ENCODE data around the gene GMPR2. TPM values are rescaled to one million over a fixed set of nuclear protein-coding genes. Genes with fewer than 3 reads are reported as not detected.

GMPR2 gene
- total and polyA plus RNA-seq, 2 of the 13 experiments (the other 11 are each of a cell fraction or from before 2014, with no cell fraction given) = 210 to 273 TPM

DNA sequence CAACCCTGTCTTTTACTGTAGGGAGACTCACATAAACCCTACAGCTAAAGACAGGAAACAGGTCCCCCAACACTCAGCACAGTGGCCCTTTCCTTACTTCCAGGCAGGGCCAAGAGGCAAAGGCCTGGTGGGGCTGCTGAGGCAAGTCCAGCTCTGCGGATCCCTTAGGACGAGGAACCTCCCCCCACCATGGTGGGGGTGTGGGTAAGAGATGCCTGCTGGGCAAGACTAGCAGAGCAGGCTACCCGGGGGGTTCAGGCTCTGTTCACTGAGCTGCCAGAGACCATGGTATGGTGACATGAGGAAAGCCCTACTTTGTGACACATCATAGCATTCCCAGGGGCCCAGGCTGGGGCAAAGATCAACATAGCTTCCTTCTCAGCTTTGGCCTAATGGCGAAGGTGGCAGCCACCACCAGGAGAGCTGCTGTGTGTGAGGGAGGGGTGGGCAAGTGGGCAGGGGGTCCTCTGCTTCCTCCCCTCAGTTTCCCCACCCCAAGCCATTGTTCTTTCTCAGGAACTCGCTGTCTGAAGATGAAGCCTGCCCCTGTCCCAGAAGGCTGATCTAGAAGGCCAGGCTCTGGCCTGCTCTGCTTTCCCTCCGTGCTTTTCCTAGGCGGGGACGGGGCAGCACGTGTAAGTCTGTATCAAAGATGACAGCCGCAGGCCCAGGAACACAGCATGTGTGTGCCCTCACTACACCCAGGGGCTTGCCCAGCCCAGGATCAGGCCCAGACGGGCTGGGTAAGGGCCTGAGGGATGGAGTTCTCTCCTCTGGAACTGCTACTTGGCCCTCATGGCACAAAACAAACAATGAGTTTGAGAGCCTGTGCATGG, 19.8 kb downstream of the GMPR2 start (continued):
- TF ChIP-seq SOX13 (IDR thresholded peaks at IDR 0.05) (no peak), SOX13 (CRISPR knock-in tag; conservative IDR thresholded peaks at IDR 0.05 in 1 of 2, IDR thresholded peaks at IDR 0.05 in 1 of 2) (peak; percentile 77 to 88; a peak in 3 of 4 replicates), NFKB2 (CRISPR knock-in tag; IDR thresholded peaks at IDR 0.05; ENCODE audit: borderline replicate concordance) (peak; percentile 84; the same call in 1 of the 2 replicates), CSRNP2 (CRISPR knock-in tag; conservative IDR thresholded peaks at IDR 0.05; ENCODE audit: low read depth) (no peak), FOXP4 (CRISPR knock-in tag; IDR thresholded peaks at IDR 0.05) (peak; percentile 67), MEF2D (CRISPR knock-in tag; IDR thresholded peaks at IDR 0.05) (peak; percentile 65; the same call in 1 of the 2 replicates), ZNF841 (CRISPR knock-in tag; IDR thresholded peaks at IDR 0.05; ENCODE audit: borderline replicate concordance) (no peak), HIVEP1 (CRISPR knock-in tag; IDR thresholded peaks at IDR 0.05) (peak; percentile 85), TIGD3 (CRISPR knock-in tag; IDR thresholded peaks at IDR 0.05; ENCODE audit: borderline replicate concordance) (0 out of 2 replicates have a peak, but pooled peaks have one; percentile 68), MLX (CRISPR knock-in tag; IDR thresholded peaks at IDR 0.05) (peak; percentile 50; the same call in 1 of the 2 replicates), CBFB (CRISPR knock-in tag; IDR thresholded peaks at IDR 0.05) (no peak), SNRNP70 (IDR thresholded peaks at IDR 0.05; ENCODE audit: low read depth, low read length) (no peak)
- TF ChIP-seq, protein P1, sequence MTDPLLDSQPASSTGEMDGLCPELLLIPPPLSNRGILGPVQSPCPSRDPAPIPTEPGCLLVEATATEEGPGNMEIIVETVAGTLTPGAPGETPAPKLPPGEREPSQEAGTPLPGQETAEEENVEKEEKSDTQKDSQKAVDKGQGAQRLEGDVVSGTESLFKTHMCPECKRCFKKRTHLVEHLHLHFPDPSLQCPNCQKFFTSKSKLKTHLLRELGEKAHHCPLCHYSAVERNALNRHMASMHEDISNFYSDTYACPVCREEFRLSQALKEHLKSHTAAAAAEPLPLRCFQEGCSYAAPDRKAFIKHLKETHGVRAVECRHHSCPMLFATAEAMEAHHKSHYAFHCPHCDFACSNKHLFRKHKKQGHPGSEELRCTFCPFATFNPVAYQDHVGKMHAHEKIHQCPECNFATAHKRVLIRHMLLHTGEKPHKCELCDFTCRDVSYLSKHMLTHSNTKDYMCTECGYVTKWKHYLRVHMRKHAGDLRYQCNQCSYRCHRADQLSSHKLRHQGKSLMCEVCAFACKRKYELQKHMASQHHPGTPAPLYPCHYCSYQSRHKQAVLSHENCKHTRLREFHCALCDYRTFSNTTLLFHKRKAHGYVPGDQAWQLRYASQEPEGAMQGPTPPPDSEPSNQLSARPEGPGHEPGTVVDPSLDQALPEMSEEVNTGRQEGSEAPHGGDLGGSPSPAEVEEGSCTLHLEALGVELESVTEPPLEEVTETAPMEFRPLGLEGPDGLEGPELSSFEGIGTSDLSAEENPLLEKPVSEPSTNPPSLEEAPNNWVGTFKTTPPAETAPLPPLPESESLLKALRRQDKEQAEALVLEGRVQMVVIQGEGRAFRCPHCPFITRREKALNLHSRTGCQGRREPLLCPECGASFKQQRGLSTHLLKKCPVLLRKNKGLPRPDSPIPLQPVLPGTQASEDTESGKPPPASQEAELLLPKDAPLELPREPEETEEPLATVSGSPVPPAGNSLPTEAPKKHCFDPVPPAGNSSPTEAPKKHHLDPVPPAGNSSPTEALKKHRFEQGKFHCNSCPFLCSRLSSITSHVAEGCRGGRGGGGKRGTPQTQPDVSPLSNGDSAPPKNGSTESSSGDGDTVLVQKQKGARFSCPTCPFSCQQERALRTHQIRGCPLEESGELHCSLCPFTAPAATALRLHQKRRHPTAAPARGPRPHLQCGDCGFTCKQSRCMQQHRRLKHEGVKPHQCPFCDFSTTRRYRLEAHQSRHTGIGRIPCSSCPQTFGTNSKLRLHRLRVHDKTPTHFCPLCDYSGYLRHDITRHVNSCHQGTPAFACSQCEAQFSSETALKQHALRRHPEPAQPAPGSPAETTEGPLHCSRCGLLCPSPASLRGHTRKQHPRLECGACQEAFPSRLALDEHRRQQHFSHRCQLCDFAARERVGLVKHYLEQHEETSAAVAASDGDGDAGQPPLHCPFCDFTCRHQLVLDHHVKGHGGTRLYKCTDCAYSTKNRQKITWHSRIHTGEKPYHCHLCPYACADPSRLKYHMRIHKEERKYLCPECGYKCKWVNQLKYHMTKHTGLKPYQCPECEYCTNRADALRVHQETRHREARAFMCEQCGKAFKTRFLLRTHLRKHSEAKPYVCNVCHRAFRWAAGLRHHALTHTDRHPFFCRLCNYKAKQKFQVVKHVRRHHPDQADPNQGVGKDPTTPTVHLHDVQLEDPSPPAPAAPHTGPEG (CRISPR knock-in tag; IDR thresholded peaks at IDR 0.05) = peak; percentile 31; the same call in 1 of the 2 replicates
- TF ChIP-seq, protein P2, sequence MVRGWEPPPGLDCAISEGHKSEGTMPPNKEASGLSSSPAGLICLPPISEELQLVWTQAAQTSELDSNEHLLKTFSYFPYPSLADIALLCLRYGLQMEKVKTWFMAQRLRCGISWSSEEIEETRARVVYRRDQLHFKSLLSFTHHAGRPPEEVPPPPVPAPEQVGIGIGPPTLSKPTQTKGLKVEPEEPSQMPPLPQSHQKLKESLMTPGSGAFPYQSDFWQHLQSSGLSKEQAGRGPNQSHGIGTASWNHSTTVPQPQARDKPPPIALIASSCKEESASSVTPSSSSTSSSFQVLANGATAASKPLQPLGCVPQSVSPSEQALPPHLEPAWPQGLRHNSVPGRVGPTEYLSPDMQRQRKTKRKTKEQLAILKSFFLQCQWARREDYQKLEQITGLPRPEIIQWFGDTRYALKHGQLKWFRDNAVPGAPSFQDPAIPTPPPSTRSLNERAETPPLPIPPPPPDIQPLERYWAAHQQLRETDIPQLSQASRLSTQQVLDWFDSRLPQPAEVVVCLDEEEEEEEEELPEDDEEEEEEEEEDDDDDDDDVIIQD (CRISPR knock-in tag; IDR thresholded peaks at IDR 0.05; ENCODE audit: low read depth) = peak; percentile 95
